ENCODE results near the gene LUZP1. TPM values are rescaled to one million over a fixed set of nuclear protein-coding genes. Genes with fewer than 3 reads are reported as not detected.

LUZP1 gene
- 8.9 and 12.5 TPM in 2 replicates for polyA plus RNA-seq (2012; rRNA removed)
- polyA plus RNA-seq (2012; cell fraction: cytosol; rRNA removed) = 7.7 and 8.8 TPM in 2 replicates
- polyA plus RNA-seq (2012; cell fraction: nucleus; rRNA removed) = 9.3 and 16.6 TPM in 2 replicates

GRCh38 chr1:23168445-23169194, at the start of gene LUZP1:
Gene LUZP1 (minus strand): TSS chr1:23168856.
- POLR2A ChIA-PET = interaction anchor here (1.2 kb wide), 1 partner anchor 9 kb away, joined by 3 read pairs; no protein-coding TSS in a partner anchor
- H3F3A ChIP-seq (replicated peaks; ENCODE audit: insufficient read depth) = peaks cover 11% of the 10 kb centered on the region
- TF ChIP-seq SIN3A (IDR thresholded peaks at IDR 0.05; ENCODE audit: borderline replicate concordance, low read depth, low read length) (0 out of 2 replicates have a peak, but pooled peaks have one; percentile 72), GABPA (IDR thresholded peaks at IDR 0.05; ENCODE audit: low read depth) (0 out of 2 replicates have a peak, but pooled peaks have one; percentile 1), EZH2phosphoT487 (IDR thresholded peaks at IDR 0.05; ENCODE audit: borderline replicate concordance, low read depth) (no peak), ZBTB33 (IDR thresholded peaks at IDR 0.05; ENCODE audit: borderline replicate concordance, low read depth) (no peak), MXI1 (IDR thresholded peaks at IDR 0.05; ENCODE audit: low read depth, low read length) (peak; percentile 48; the same call in 1 of the 2 replicates), POLR2AphosphoS5 (IDR thresholded peaks at IDR 0.05; ENCODE audit: low read depth, low read length) (peak; percentile 95), CTCF (IDR thresholded peaks at IDR 0.05) (no peak), RCOR1 (IDR thresholded peaks at IDR 0.05; ENCODE audit: low read length) (0 out of 2 replicates have a peak, but pooled peaks have one; percentile 40), NRF1 (IDR thresholded peaks at IDR 0.05; ENCODE audit: low read depth, low read length) (no peak), PBX3 (IDR thresholded peaks at IDR 0.05) (no peak), NFIC (IDR thresholded peaks at IDR 0.05; ENCODE audit: borderline replicate concordance) (no peak), TAF1 (IDR thresholded peaks at IDR 0.05; ENCODE audit: borderline replicate concordance, low read depth, low read length) (peak; percentile 99), CHD2 (IDR thresholded peaks at IDR 0.05; ENCODE audit: low read length, partially characterized antibody) (no peak), IRF3 (IDR thresholded peaks at IDR 0.05; ENCODE audit: low read depth, low read length) (no peak), MEF2A (IDR thresholded peaks at IDR 0.05; ENCODE audit: borderline replicate concordance, low read depth) (no peak), EP300 (IDR thresholded peaks at IDR 0.05; ENCODE audit: borderline replicate concordance in 1 of 2, low read depth in 1 of 2, low read length in 1 of 2) (no peak), USF1 (IDR thresholded peaks at IDR 0.05; ENCODE audit: borderline replicate concordance, low read depth) (no peak), REST (IDR thresholded peaks at IDR 0.05; ENCODE audit: low read depth, low read length) (peak; percentile 78), YY1 (IDR thresholded peaks at IDR 0.05; ENCODE audit: low read depth) (no peak)

More at GRCh38 chr1:23168445-23169194, at the start of gene LUZP1:
- Histone ChIP-seq H3K4me3 (ENCODE audit: low read depth in 2 of 2, low read length in 1 of 2) (peak within 1 kb of the TSS; percentile 71 to 96), H3K36me3 (replicated peaks in 1 of 2; ENCODE audit: control insufficient read depth in 1 of 2, insufficient read depth in 2 of 2, low read length in 1 of 2) (no peaks in the 10 kb centered on the region), H3K9me3 (no peaks in the 10 kb centered on the region), H3K4me2 (peak within 1 kb of the TSS; percentile 89), H4K20me1 (ENCODE audit: insufficient read depth) (peaks cover 41% of the 10 kb centered on the region), H3K9me2 (no peaks in the 10 kb centered on the region), H3K79me2 (ENCODE audit: insufficient read depth) (peaks cover 45% of the 10 kb centered on the region), H3K4me1 (ENCODE audit: control insufficient read depth in 1 of 2, insufficient read depth in 2 of 2, low read depth in 1 of 2, low read length in 1 of 2) (peaks cover 10 to 16% of the 10 kb centered on the region in 2 experiments), H3K9ac (peak within 1 kb of the TSS; percentile 95), H3K27me3 (ENCODE audit: insufficient read depth) (no peaks in the 10 kb centered on the region), H3K27ac (ENCODE audit: low read depth in 2 of 2, low read length in 1 of 2) (peak within 1 kb of the TSS; percentile 80 to 94), H2AFZ (ENCODE audit: low read depth) (peak within 1 kb of the TSS; percentile 48; the same call in 1 of the 2 replicates)
- peak; percentile 93 for DNase-seq
- CTCF ChIA-PET = interaction anchor here (0.7 to 11.6 kb wide), 3 partner anchors 16 to 450 kb away, joined by 3 to 96 read pairs (median 16); no protein-coding TSS in a partner anchor
- WGBS (ENCODE audit: low lambda C conversion rate) = 29% methylated on average over 30 of the region's 56 CpGs
